ENCODE results near the gene MUC20.
"Not testable (repeated sequence)": the region's sequence is repeated elsewhere in the genome, so short reads cannot be mapped to it uniquely, and the experiment has no call there.

MUC20 gene

GRCh38 chr3:195725916-195726740, 5.3 kb downstream of the MUC20 start:
- in situ Hi-C loops (cut with MboI; ENCODE audit: low sequenced_read_pairs): not testable (repeated sequence)

DNA sequence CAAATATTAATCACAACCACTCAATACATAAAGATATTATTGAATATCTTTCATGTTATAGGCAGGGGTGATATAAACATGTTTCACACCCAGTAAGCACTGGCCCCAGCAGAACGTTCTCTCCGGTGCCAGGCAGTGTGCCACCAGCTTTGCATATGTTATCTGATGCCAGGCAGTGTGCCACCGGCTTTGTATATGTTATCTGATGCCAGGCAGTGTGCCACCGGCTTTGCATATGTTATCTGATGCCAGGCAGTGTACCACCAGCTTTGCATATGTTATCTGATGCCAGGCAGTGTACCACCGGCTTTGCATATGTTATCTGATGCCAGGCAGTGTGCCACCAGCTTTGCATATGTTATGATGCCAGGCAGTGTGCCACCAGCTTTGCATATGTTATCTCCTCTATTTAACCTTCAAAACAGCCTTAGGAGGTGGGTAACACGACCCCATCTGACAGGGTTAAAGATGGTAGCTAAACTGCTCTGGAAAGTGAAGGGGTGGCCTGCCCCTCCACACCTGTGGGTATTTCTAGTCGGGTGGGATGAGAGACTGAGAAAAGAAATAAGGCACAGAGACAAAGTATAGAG, 6.9 kb downstream of the MUC20 start:
- in situ Hi-C loops (cut with MboI; ENCODE audit: low sequenced_read_pairs): no loop called here

DNA sequence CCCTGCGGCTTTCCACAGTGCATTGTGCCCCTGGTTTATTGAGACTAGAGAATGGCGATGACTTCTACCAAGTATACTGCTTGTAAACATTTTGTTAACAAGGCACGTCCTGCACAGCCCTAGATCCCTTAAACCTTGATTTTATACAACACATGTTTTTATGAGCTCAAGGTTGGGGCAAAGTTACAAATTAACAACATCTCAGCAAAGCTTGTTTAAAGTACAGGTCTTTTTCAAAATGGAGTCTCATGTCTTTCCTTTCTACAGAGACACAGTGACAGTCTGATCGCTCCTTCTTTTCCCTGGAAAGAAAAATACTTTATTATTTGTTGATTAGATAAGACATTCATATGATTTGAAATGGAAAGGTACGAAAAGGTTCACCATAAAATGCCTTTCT, 8.0 kb downstream of the MUC20 start:
- in situ Hi-C loops (cut with MboI; ENCODE audit: low sequenced_read_pairs): not testable (repeated sequence)

GRCh38 chr3:195729476-195730251, 8.9 kb downstream of the MUC20 start:
- in situ Hi-C loops (cut with MboI; ENCODE audit: low sequenced_read_pairs): no loop called here

DNA sequence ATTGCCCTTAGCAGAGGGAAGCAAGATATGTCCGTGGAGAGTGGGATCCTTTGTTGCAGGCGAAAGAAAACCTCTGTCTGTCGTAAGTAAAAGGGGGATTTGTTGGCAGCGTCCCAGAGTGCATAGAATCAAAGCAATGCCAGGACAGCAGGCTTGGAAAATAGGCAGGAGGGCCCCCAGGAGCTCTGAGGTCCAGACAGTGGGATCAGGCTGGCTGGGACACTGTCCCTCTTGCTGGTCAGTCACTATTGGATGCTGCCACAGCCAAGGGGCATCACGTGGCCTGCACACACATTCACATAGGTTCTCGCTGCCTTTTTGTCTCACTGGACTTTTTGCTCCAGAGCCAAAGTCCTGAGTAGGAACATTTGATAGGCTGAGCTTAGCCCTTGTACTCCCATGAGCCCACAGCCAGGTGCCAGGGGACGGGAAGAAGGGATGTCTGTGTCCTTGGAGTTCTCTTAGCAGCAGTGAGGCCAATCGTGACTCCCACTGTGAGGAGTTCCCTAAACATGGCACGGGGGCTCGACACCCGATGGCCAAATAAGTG, 10.7 kb downstream of the MUC20 start:
- in situ Hi-C loops (cut with MboI; ENCODE audit: low sequenced_read_pairs): no loop called here

DNA sequence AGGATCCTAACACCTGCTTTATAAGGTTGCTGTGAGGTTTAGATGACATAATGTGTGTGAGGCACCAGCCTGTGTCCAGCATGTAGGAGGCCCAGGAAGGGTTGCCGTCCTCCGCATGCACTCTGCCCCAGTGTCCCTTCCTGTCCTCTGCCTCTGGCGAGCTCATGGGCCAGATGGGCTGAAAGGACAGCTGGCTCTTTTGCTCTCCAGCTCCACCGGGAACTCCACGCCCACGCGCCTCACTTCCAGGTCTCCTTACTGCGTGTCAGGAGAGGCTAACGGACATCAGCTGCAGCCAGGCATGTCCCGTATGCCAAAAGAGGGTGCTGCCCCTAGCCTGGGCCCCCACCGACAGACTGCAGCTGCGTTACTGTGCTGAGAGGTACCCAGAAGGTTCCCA, 12.2 kb downstream of the MUC20 start:
- in situ Hi-C loops (cut with MboI; ENCODE audit: low sequenced_read_pairs): no loop called here

- in situ Hi-C loops (cut with MboI; ENCODE audit: low sequenced_read_pairs): no loop called here
Observed at GRCh38 chr3:195735036-195735695, 14.4 kb downstream of the MUC20 start.

- in situ Hi-C loops (cut with MboI; ENCODE audit: low sequenced_read_pairs): no loop called here
Observed at GRCh38 chr3:195736866-195737490, 16.2 kb downstream of the MUC20 start.

- in situ Hi-C loops (cut with MboI; ENCODE audit: low sequenced_read_pairs): not testable (repeated sequence)
Observed at GRCh38 chr3:195737782-195738181, 17.0 kb downstream of the MUC20 start.

DNA sequence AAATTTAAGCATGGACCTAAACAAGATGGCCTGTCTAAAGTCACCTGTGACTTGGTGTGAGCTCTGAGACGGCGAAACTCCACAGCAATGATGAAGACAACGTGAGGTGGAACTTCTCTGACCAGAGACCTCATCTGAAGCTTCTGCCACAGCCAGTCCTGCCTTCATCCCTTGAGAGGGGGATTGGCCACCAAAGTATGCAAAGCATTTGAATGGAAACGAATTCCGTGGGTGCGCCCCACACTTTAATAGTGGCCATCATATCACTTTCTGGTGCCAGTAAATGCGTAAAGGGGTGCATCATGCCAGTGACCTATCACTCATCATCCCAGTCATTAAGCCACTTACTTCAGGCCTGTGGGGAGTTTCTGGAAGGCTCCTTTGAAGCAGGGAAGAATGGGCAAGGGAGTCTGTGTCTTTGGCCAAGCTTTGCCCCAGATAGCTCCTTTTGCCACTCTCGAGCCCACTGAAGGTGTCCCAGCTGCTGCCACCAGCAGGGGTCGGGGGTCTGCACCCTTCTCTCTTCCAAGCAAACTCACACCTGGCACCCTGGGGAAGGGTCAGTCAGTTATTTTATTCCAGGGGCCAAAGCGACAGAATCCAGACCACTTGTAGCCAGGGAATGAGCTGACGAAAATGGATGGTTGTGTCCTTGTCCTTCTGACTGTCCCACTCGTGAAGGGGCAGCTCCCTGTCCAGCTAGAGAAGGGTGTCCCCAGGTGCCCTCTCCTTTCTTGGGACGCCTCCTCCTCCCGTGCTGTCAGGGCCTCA, 17.7 kb downstream of the MUC20 start:
- in situ Hi-C loops (cut with MboI; ENCODE audit: low sequenced_read_pairs): no loop called here

DNA sequence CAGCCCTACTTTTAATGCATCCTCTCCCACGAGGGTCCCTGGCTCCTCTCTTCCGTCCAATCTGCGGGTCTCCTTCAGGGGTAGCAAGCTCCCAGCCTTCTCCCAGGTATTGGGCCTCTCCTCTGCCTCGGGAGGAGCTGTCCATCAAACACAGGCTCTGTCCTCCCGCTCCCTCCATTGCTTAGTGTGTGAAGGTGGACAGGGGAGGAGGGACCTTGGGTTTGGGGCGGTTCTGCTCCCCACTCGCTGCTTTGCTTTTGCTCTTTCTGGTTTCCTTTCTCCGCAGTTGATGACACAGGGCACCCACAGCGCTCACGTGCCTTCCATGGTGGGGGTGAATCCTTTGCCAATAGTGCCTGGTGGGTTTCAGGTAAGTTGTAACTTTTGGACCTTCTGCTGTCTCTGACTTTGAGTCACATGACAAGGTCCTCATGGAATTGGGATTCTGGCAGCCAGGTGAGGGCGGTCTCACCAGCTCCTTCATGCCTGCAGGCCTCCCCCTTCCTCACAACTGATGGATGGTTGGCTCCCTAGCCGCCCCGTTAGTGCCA, 18.9 kb downstream of the MUC20 start:
- in situ Hi-C loops (cut with MboI; ENCODE audit: low sequenced_read_pairs): no loop called here

GRCh38 chr3:195744437-195744836, 23.7 kb downstream of the MUC20 start:
- in situ Hi-C loops (cut with MboI; ENCODE audit: low sequenced_read_pairs): no loop called here

GRCh38 chr3:195746346-195746745, 25.6 kb downstream of the MUC20 start:
- in situ Hi-C loops (cut with MboI; ENCODE audit: low sequenced_read_pairs): no loop called here

DNA sequence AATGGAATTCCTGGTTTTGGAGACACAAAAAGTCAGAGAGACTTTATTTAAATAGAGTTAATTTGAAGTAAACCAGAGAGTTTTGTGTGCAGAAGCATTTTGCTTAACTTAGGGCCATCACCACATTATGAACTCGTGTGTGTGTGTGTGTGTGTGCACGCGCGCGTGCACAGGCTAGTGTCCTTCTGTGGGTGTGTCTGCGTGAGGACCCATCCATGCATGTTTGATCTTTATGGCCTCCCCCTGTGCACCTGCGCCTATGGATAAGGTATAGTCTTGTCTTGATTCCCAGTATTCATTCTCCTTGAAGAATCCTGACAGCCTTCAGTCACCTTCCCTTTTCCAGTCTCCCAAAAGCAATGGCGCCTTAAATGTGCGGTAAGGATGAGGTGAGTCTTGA, 26.0 kb downstream of the MUC20 start:
- in situ Hi-C loops (cut with MboI; ENCODE audit: low sequenced_read_pairs): no loop called here

GRCh38 chr3:195748661-195749060, 27.9 kb downstream of the MUC20 start:
- in situ Hi-C loops (cut with MboI; ENCODE audit: low sequenced_read_pairs): no loop called here

DNA sequence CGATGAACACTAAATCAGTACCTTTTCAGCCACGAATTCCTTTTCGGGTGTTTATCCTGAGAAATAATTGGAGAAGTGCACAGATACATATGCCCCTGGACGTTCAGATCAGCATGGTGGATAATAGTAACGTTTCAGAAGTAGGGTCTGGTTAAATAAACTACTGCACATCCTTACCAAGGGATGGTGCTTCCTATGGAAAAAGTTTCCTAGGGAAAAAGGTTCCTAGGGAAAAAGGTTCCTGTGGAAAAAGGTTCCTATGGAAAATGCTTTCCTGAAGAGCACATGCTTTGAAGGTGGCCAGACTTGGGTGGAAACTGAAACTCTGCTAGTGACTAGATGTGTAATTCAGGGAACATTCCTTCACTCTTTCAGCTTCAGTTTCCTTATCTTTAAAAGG, 28.3 kb downstream of the MUC20 start:
- in situ Hi-C loops (cut with MboI; ENCODE audit: low sequenced_read_pairs): not testable (repeated sequence)

GRCh38 chr3:195750797-195751520, 30.2 kb downstream of the MUC20 start:
- in situ Hi-C loops (cut with MboI; ENCODE audit: low sequenced_read_pairs): no loop called here

GRCh38 chr3:195751560-195751959, 30.8 kb downstream of the MUC20 start:
- in situ Hi-C loops (cut with MboI; ENCODE audit: low sequenced_read_pairs): no loop called here

DNA sequence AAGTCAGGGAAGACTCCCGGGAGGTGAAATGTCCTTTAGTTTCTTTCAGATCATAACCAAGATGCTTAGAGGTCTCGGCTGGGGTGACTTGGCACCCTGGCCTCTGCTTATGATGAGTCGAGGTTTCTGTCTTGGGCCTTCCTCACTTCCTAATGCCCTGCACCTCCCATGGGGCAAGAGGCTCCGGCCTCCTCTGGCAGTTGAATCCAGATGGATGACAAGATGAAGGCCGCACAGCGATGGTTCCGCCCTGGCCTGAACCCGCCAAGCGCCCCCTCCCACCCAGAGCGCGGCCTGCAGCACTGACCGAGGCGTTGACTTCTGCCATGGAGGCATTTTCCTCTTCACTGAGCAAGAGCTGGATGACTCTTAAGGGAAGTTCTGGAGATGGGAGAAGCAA, 31.3 kb downstream of the MUC20 start:
- in situ Hi-C loops (cut with MboI; ENCODE audit: low sequenced_read_pairs): no loop called here

Measured in HL-60/S4 (cell line).